HepG2 (cell line): ENCODE measurements around the gene GDNF. TPM values are rescaled to one million over a fixed set of nuclear protein-coding genes. Genes with fewer than 3 reads are reported as not detected.
A peak's percentile ranks its signal among the peaks of the same experiment; 100 is the strongest.

Source experiments
- ATAC-seq: fragments of 200-7000 bp; cut with Tn5 transposase; 3 replicates; pipeline ENCODE4 v1.9.1; 2020; ENCODE audit warnings: mild to moderate bottlenecking, moderate library complexity
- BruUV-seq: library from RNA; stranded (reverse); fragments of 400-500 nt; replicated peaks from 2 replicates; lab custom pipeline; 2021; lab: Mats Ljungman, UMichigan
- CTCF ChIA-PET: fragments of 300-600 bp; formaldehyde crosslinking; extraction: SDS; loops from one replicate; lab custom pipeline; 2021; ENCODE audit warnings: low total read pairs, inconsistent platforms, low intra/inter-chr PET ratio; lab: Yijun Ruan, JAX
- POLR2A ChIA-PET: fragments of 350-600 bp; sonication (Branson Sonifier 250); formaldehyde crosslinking; loops from one replicate; lab custom pipeline; 2020; ENCODE audit warnings: antibody characterized with exemption, inconsistent platforms; lab: Yijun Ruan, JAX
- DNase-seq: peaks from one replicate; pipeline ENCODE4 v3.0.0-alpha.2; 2015; ENCODE audit warnings: low spot score
- FAIRE-seq: peaks from 3 replicates; lab custom pipeline; 2011; peaks lifted over from hg19 to GRCh38; lab: Jason Lieb, UNC
- H2AFZ ChIP-seq: one replicate; pipeline ENCODE4 v1.6.1; 2011; ENCODE audit warnings: low read length, inconsistent platforms
- H3K27ac ChIP-seq: fragments of 300-600 bp; 3 replicates; pipeline ENCODE4 v1.8.0; 2011; ENCODE audit warnings: mixed run types, mild to moderate bottlenecking, mixed read lengths, low read length, inconsistent platforms; ENCODE audit not compliant: insufficient read depth; ENCODE audit errors: extremely low read length
- H3K27me3 ChIP-seq, 2 experiments: fragments of 200-600 bp in 1 of 2; 2 replicates in 1 of 2; 3 replicates in 1 of 2; pipeline versions ENCODE4 v1.6.0 to v1.8.0; 2011; ENCODE audit warnings: low read length in 2 of 2, mild to moderate bottlenecking in 2 of 2, moderate library complexity in 2 of 2, inconsistent platforms in 1 of 2; ENCODE audit not compliant: insufficient read depth in 2 of 2, control insufficient read depth in 1 of 2
- H3K36me3 ChIP-seq, 2 experiments: fragments of 200-600 bp in 1 of 2; replicated peaks in 1 of 2; 2 replicates in 1 of 2; 3 replicates in 1 of 2; pipeline versions ENCODE4 v1.5.1 to v1.8.0; 2011; ENCODE audit warnings: low read length in 2 of 2, inconsistent platforms in 1 of 2; ENCODE audit not compliant: insufficient read depth in 2 of 2, control insufficient read depth in 1 of 2
- H3K4me1 ChIP-seq: 2 replicates; pipeline ENCODE4 v1.5.1; 2012; ENCODE audit warnings: low read length, inconsistent platforms; ENCODE audit not compliant: insufficient read depth
- H3K4me2 ChIP-seq: 2 replicates; pipeline ENCODE4 v1.6.0; 2011; ENCODE audit warnings: low read depth, low read length, inconsistent platforms
- H3K4me3 ChIP-seq, 3 experiments: fragments of 200-600 bp in 1 of 3; sonication (generic), shearing (Covaris generic) in 1 of 3; replicated peaks in 1 of 3; 2 replicates each; pipeline ENCODE4 v1.5.1; 2011 to 2016; ENCODE audit warnings: low read length in 3 of 3, inconsistent platforms in 2 of 3, low read depth in 2 of 3, mild to moderate bottlenecking in 2 of 3, control low read depth in 1 of 3, mixed read lengths in 1 of 3; ENCODE audit not compliant: insufficient read depth in 1 of 3
- H3K79me2 ChIP-seq: one replicate; pipeline ENCODE4 v1.6.1; 2011; ENCODE audit warnings: low read length, inconsistent platforms; ENCODE audit not compliant: insufficient read depth
- H3K9ac ChIP-seq: 2 replicates; pipeline ENCODE4 v1.6.0; 2011; ENCODE audit warnings: mild to moderate bottlenecking, low read depth, low read length, inconsistent platforms; ENCODE audit not compliant: insufficient read depth
- H3K9me3 ChIP-seq: 2 replicates; pipeline ENCODE4 v1.5.1; 2012; ENCODE audit warnings: mild to moderate bottlenecking, low read length
- H4K20me1 ChIP-seq: 2 replicates; pipeline ENCODE4 v1.6.0; 2011; ENCODE audit warnings: inconsistent platforms, mild to moderate bottlenecking, low read length, moderate library complexity; ENCODE audit not compliant: insufficient read depth
- IRX3 ChIP-seq: sonication (generic); formaldehyde crosslinking; IDR thresholded peaks from 2 replicates; pipeline ENCODE4 v1.8.1; 2023; ENCODE audit warnings: mild to moderate bottlenecking, low read depth, missing genetic modification reagents, borderline replicate concordance
- JUN ChIP-seq: sonication (generic); formaldehyde crosslinking; IDR thresholded peaks from 2 replicates; pipeline ENCODE4 v1.4.0; 2020; ENCODE audit warnings: mild to moderate bottlenecking, missing genetic modification reagents
- MLLT10 ChIP-seq: sonication (generic); formaldehyde crosslinking; IDR thresholded peaks from 2 replicates; pipeline ENCODE4 v1.4.0; 2020; ENCODE audit warnings: missing genetic modification reagents
- NFYB ChIP-seq: sonication (generic); formaldehyde crosslinking; IDR thresholded peaks from 2 replicates; pipeline ENCODE4 v1.4.0; 2020; ENCODE audit warnings: missing genetic modification reagents
- NFYC ChIP-seq: IDR thresholded peaks from 2 replicates; pipeline ENCODE4 v1.6.1; 2016; ENCODE audit warnings: missing genetic modification reagents, missing compliant biosample characterization
- PBX2 ChIP-seq: IDR thresholded peaks from 2 replicates; pipeline ENCODE4 v1.6.1; 2016; ENCODE audit warnings: control low read depth
- TRAFD1 ChIP-seq: sonication (generic); formaldehyde crosslinking; IDR thresholded peaks from 2 replicates; pipeline ENCODE4 v1.5.1; 2020; ENCODE audit warnings: missing genetic modification reagents, mild to moderate bottlenecking, borderline replicate concordance
- ZNF362 ChIP-seq: sonication (generic); formaldehyde crosslinking; IDR thresholded peaks from 2 replicates; pipeline ENCODE4 v1.4.0; 2020; ENCODE audit warnings: missing genetic modification reagents, mild to moderate bottlenecking, borderline replicate concordance
- ZNF446 ChIP-seq: sonication (generic); formaldehyde crosslinking; IDR thresholded peaks from 2 replicates; pipeline ENCODE4 v1.5.0; 2020; ENCODE audit warnings: mild to moderate bottlenecking, missing genetic modification reagents
- ZNF782 ChIP-seq: sonication (generic); formaldehyde crosslinking; IDR thresholded peaks from 2 replicates; pipeline ENCODE4 v1.4.0; 2020; ENCODE audit warnings: missing genetic modification reagents, mild to moderate bottlenecking, borderline replicate concordance
- WGBS: methylation state at CpG from one replicate; pipeline ENCODE4 v1.1.6; 2017; ENCODE audit warnings: low lambda C conversion rate; 5-methylcytosine and 5-hydroxymethylcytosine counted together
- in situ Hi-C: cut with HindIII; loops from 2 replicates; pipeline ENCODE4 v1.10.0; 2017; ENCODE audit warnings: low pct_unique_long_range_greater_than_20kb; ENCODE audit not compliant: extremely low pct_ligation_motif_present
- intact Hi-C: fragments of 100-400 bp; cut with micrococcal nuclease; formaldehyde crosslinking; loops from one replicate; pipeline ENCODE4 v1.10.0; 2022; ENCODE audit not compliant: unreplicated experiment
- polyA plus RNA-seq, 8 experiments: library from polyadenylated mRNA; depleted of rRNA in 3 of 8; stranded (reverse) in 7 of 8; unstranded in 1 of 8; fragments of >200 nt; fragmentation: Illumina TruSeq in 4 of 8; extraction: Trizol in 4 of 8; gene quantifications; 2 replicates each; pipeline versions ENCODE4 v1.2.1 to v1.2.3, GENCODE V29; 2011 to 2016; ENCODE audit warnings: low read depth in 4 of 8, missing spikeins in 1 of 8, mixed read lengths in 1 of 8; ENCODE audit not compliant: insufficient read depth in 1 of 8
- total RNA-seq, 5 experiments: library from RNA; depleted of rRNA; stranded (reverse); fragments of >200 nt; fragmentation: Illumina TruSeq; extraction: Trizol; gene quantifications; 2 replicates each; pipeline ENCODE4 v1.2.3, GENCODE V29; 2016; ENCODE audit warnings: low read depth in 1 of 5

Gene GDNF
- total and polyA plus RNA-seq, 2 of the 13 experiments (the other 11 are each of a cell fraction or from before 2014, with no cell fraction given): 0.24 to 0.46 TPM

GRCh38 chr5:37814699-37815098 is 25.1 kb downstream of the GDNF start:
- H3K27me3 ChIP-seq: peaks cover 0 to 29% of the 10 kb centered on the region in 2 experiments; a peak in 4 of 5 replicates
- ChIA-PET CTCF (no interaction called here), POLR2A (no interaction called here)
- in situ Hi-C loops: no loop called here
- H3K36me3 ChIP-seq: no peaks in the 10 kb centered on the region
- no peak overlapping the region for H3K9ac ChIP-seq
- H3K4me2 ChIP-seq: no peak overlapping the region
- WGBS: 55% methylated on average over 11 of the region's 11 CpGs
- H4K20me1 ChIP-seq: no peaks in the 10 kb centered on the region
- no peaks in the 10 kb centered on the region for H3K9me3 ChIP-seq
- H3K79me2 ChIP-seq: no peaks in the 10 kb centered on the region
- intact Hi-C loops: no loop called here
- H2AFZ ChIP-seq: no peak overlapping the region
- ATAC-seq (no peak), DNase-seq (no peak), FAIRE-seq (no peak)
- TF ChIP-seq MLLT10 (no peak), ZNF446 (CRISPR knock-in tag) (no peak), ZNF782 (CRISPR knock-in tag) (no peak), ZNF362 (CRISPR knock-in tag) (no peak)
- no peaks in the 10 kb centered on the region for H3K4me1 ChIP-seq
- no TSS peak for BruUV-seq
- H3K27ac ChIP-seq: no peak overlapping the region
- no peak overlapping the region for H3K4me3 ChIP-seq

- Histone ChIP-seq H3K4me3 (no peak overlapping the region), H2AFZ (no peak overlapping the region), H3K4me1 (no peaks in the 10 kb centered on the region), H3K27me3 (peaks cover 2 to 45% of the 10 kb centered on the region in 2 experiments; a peak in 4 of 5 replicates), H3K27ac (no peak overlapping the region), H3K4me2 (no peak overlapping the region), H3K36me3 (no peaks in the 10 kb centered on the region), H3K9ac (no peak overlapping the region), H3K79me2 (no peaks in the 10 kb centered on the region), H3K9me3 (no peaks in the 10 kb centered on the region), H4K20me1 (no peaks in the 10 kb centered on the region)
- no TSS peak for BruUV-seq
- FAIRE-seq (no peak), ATAC-seq (no peak), DNase-seq (no peak)
- intact Hi-C loops (no loop called here), in situ Hi-C loops (no loop called here)
- 81% methylated on average over 2 of the region's 2 CpGs for WGBS
- ChIA-PET CTCF (no interaction called here), POLR2A (no interaction called here)
- TF ChIP-seq NFYC (CRISPR knock-in tag) (0 out of 2 replicates have a peak, but pooled peaks have one; percentile 34), IRX3 (no peak), NFYB (peak; percentile 54), PBX2 (0 out of 2 replicates have a peak, but pooled peaks have one; percentile 24), JUN (no peak), TRAFD1 (no peak)
Measured at GRCh38 chr5:37812365-37812764, 27.5 kb downstream of the GDNF start.
